HepG2 (cell line): ENCODE data around the gene TMEM114. TPM values are rescaled to one million over a fixed set of nuclear protein-coding genes. Genes with fewer than 3 reads are reported as not detected.

Experiments used
- CREB1 ChIP-seq, 2 experiments: fragments of 450-650 bp in 1 of 2; IDR thresholded peaks; 2 replicates each; pipeline ENCODE4 v1.6.1; 2016 to 2017; ENCODE audit warnings: control low read depth in 1 of 2, mild to moderate bottlenecking in 1 of 2, missing compliant biosample characterization in 1 of 2, missing genetic modification characterization in 1 of 2
- DNMT1 ChIP-seq: sonication (generic); formaldehyde crosslinking; IDR thresholded peaks from 2 replicates; pipeline ENCODE4 v1.5.1; 2020; ENCODE audit warnings: mild to moderate bottlenecking, missing genetic modification reagents
- ETV6 ChIP-seq: sonication (generic); formaldehyde crosslinking; conservative IDR thresholded peaks from 2 replicates; pipeline ENCODE4 v1.4.0; 2020; ENCODE audit warnings: missing genetic modification reagents
- HDAC2 ChIP-seq: sonication (generic); formaldehyde crosslinking; IDR thresholded peaks from 2 replicates; pipeline ENCODE4 v1.4.0; 2020; ENCODE audit warnings: missing genetic modification reagents
- HES4 ChIP-seq: sonication (generic); formaldehyde crosslinking; IDR thresholded peaks from 2 replicates; pipeline ENCODE4 v1.9.0; 2021; ENCODE audit warnings: mild to moderate bottlenecking, missing genetic modification reagents, borderline replicate concordance
- HIC2 ChIP-seq: sonication (generic); formaldehyde crosslinking; IDR thresholded peaks from 2 replicates; pipeline ENCODE4 v1.9.0; 2022; ENCODE audit warnings: low read depth, missing genetic modification reagents
- HIVEP1 ChIP-seq: sonication (generic); formaldehyde crosslinking; IDR thresholded peaks from 2 replicates; pipeline ENCODE4 v1.4.0; 2020; ENCODE audit warnings: mild to moderate bottlenecking, missing genetic modification reagents
- LCORL ChIP-seq, 2 experiments: fragments of 450-650 bp in 1 of 2; sonication (generic) in 1 of 2; formaldehyde crosslinking in 1 of 2; IDR thresholded peaks; 2 replicates each; pipeline versions ENCODE4 v1.5.0 to v1.6.1; 2017 to 2020; ENCODE audit warnings: antibody characterized with exemption in 1 of 2, missing genetic modification reagents in 1 of 2
- MTF1 ChIP-seq: sonication (generic); formaldehyde crosslinking; IDR thresholded peaks from 2 replicates; pipeline ENCODE4 v1.5.0; 2020; ENCODE audit warnings: missing genetic modification reagents
- MXD1 ChIP-seq: sonication (generic); formaldehyde crosslinking; IDR thresholded peaks from 2 replicates; pipeline ENCODE4 v1.4.0; 2020; ENCODE audit warnings: mild to moderate bottlenecking, missing genetic modification reagents
- NR0B2 ChIP-seq: sonication (generic); formaldehyde crosslinking; IDR thresholded peaks from 2 replicates; pipeline ENCODE4 v1.4.0; 2020; ENCODE audit warnings: mild to moderate bottlenecking, missing genetic modification reagents
- RBM39 ChIP-seq: fragments of 200-400 bp; formaldehyde crosslinking; IDR thresholded peaks from one replicate; pipeline ENCODE4 v1.6.1; 2018; ENCODE audit warnings: antibody characterized with exemption, mild to moderate bottlenecking, low read depth, low read length; ENCODE audit not compliant: poor library complexity, severe bottlenecking
- UBTF ChIP-seq: sonication (generic); formaldehyde crosslinking; IDR thresholded peaks from 2 replicates; pipeline ENCODE4 v1.4.0; 2020; ENCODE audit warnings: mild to moderate bottlenecking, missing genetic modification reagents
- ZKSCAN1 ChIP-seq: fragments of 150-350 bp; IDR thresholded peaks from 2 replicates; pipeline ENCODE4 v1.6.1; 2014; ENCODE audit warnings: low read length
- ZNF446 ChIP-seq: sonication (generic); formaldehyde crosslinking; IDR thresholded peaks from 2 replicates; pipeline ENCODE4 v1.5.0; 2020; ENCODE audit warnings: mild to moderate bottlenecking, missing genetic modification reagents
- ZNF501 ChIP-seq: sonication (generic); formaldehyde crosslinking; IDR thresholded peaks from 2 replicates; pipeline ENCODE4 v1.5.1; 2020; ENCODE audit warnings: mild to moderate bottlenecking, moderate library complexity, missing genetic modification reagents
- ZNF607 ChIP-seq: sonication (generic); formaldehyde crosslinking; IDR thresholded peaks from 2 replicates; pipeline ENCODE4 v1.5.1; 2020; ENCODE audit warnings: missing genetic modification reagents, mild to moderate bottlenecking, borderline replicate concordance
- ZNF839 ChIP-seq: sonication (generic); formaldehyde crosslinking; IDR thresholded peaks from 2 replicates; pipeline ENCODE4 v1.4.0; 2020; ENCODE audit warnings: missing genetic modification reagents, mild to moderate bottlenecking, borderline replicate concordance
- polyA plus RNA-seq, 8 experiments: library from polyadenylated mRNA; depleted of rRNA in 3 of 8; stranded (reverse) in 7 of 8; unstranded in 1 of 8; fragments of >200 nt; fragmentation: Illumina TruSeq in 4 of 8; extraction: Trizol in 4 of 8; gene quantifications; 2 replicates each; pipeline versions ENCODE4 v1.2.1 to v1.2.3, GENCODE V29; 2011 to 2016; ENCODE audit warnings: low read depth in 4 of 8, missing spikeins in 1 of 8, mixed read lengths in 1 of 8; ENCODE audit not compliant: insufficient read depth in 1 of 8
- total RNA-seq, 5 experiments: library from RNA; depleted of rRNA; stranded (reverse); fragments of >200 nt; fragmentation: Illumina TruSeq; extraction: Trizol; gene quantifications; 2 replicates each; pipeline ENCODE4 v1.2.3, GENCODE V29; 2016; ENCODE audit warnings: low read depth in 1 of 5

Gene TMEM114
- total and polyA plus RNA-seq, 2 of the 13 experiments (the other 11 are each of a cell fraction or from before 2014, with no cell fraction given): not detected

- TF ChIP-seq HIVEP1 (CRISPR knock-in tag) (no peak), HDAC2 (CRISPR knock-in tag) (peak; percentile 67), CREB1 (IDR thresholded peaks at IDR 0.05) (no peak), CREB1 (CRISPR knock-in tag; IDR thresholded peaks at IDR 0.05) (no peak), DNMT1 (CRISPR knock-in tag) (peak; percentile 91; the same call in 1 of the 2 replicates), ZNF607 (CRISPR knock-in tag) (peak; percentile 93), ZNF501 (CRISPR knock-in tag) (peak; percentile 91), MTF1 (CRISPR knock-in tag) (peak; percentile 80; the same call in 1 of the 2 replicates), MXD1 (CRISPR knock-in tag) (no peak; the same call in none of the 2 replicates), RBM39 (no peak), ZKSCAN1 (no peak), ETV6 (CRISPR knock-in tag) (peak; percentile 80; the same call in 1 of the 2 replicates), UBTF (CRISPR knock-in tag) (no peak; the same call in 1 of the 2 replicates), LCORL (IDR thresholded peaks at IDR 0.05) (no peak), LCORL (CRISPR knock-in tag; IDR thresholded peaks at IDR 0.05) (no peak), HES4 (CRISPR knock-in tag) (0 out of 2 replicates have a peak, but pooled peaks have one; percentile 83), HIC2 (peak; percentile 68; the same call in 1 of the 2 replicates), NR0B2 (peak; percentile 58; the same call in 1 of the 2 replicates), ZNF839 (no peak), ZNF446 (CRISPR knock-in tag) (no peak)
Observed at GRCh38 chr16:8621572-8622314, 31.4 kb upstream of the TMEM114 start, which contains the start of gene METTL22 (continued).
